Neural progenitor cell (in vitro differentiated cells): ENCODE results near the gene POLR2J. TPM values are rescaled to one million over a fixed set of nuclear protein-coding genes. Genes with fewer than 3 reads are reported as not detected.

Source experiments
- DNase-seq: peaks from one replicate; pipeline ENCODE4 v3.0.0-alpha.2; 2016; ENCODE audit warnings: low spot score
- H2AFZ ChIP-seq: fragments of 200-600 bp; sonication (generic); replicated peaks from 2 replicates; pipeline ENCODE4 v1.6.1; 2016; ENCODE audit warnings: antibody characterized with exemption
- H3F3A ChIP-seq: fragments of 200-600 bp; sonication (generic); 2 replicates; pipeline ENCODE4 v1.6.1; 2016; ENCODE audit warnings: antibody characterized with exemption, low read depth
- H3K27ac ChIP-seq: fragments of 200-600 bp; sonication (generic); 2 replicates; pipeline ENCODE4 v1.5.1; 2016; ENCODE audit warnings: mild to moderate bottlenecking
- H3K27me3 ChIP-seq: fragments of 200-600 bp; sonication (generic); 2 replicates; pipeline ENCODE4 v1.6.1; 2016; ENCODE audit warnings: mild to moderate bottlenecking, moderate library complexity
- H3K36me3 ChIP-seq: fragments of 200-600 bp; sonication (generic); 2 replicates; pipeline ENCODE4 v1.5.1; 2016
- H3K4me1 ChIP-seq: fragments of 200-600 bp; sonication (generic); 2 replicates; pipeline ENCODE4 v1.6.1; 2016; ENCODE audit warnings: mixed run types
- H3K4me2 ChIP-seq: fragments of 200-600 bp; sonication (generic); 2 replicates; pipeline ENCODE4 v1.6.1; 2016
- H3K4me3 ChIP-seq: fragments of 200-600 bp; sonication (generic); 2 replicates; pipeline ENCODE4 v1.5.1; 2016
- H3K79me2 ChIP-seq: fragments of 200-600 bp; sonication (generic); 2 replicates; pipeline ENCODE4 v1.6.1; 2016; ENCODE audit warnings: low read depth
- H3K9ac ChIP-seq: fragments of 200-600 bp; sonication (generic); 2 replicates; pipeline ENCODE4 v1.6.1; 2016
- H3K9me3 ChIP-seq: fragments of 200-600 bp; sonication (generic); 2 replicates; pipeline ENCODE4 v1.5.1; 2016; ENCODE audit warnings: low read depth
- H4K20me1 ChIP-seq: fragments of 200-600 bp; sonication (generic); 2 replicates; pipeline ENCODE4 v1.6.1; 2016; ENCODE audit warnings: low read depth
- H3K27ac Mint-ChIP-seq: 3 replicates; pipeline ENCODE4 v1.8.0; 2021; ENCODE audit warnings: mixed read lengths
- H3K27me3 Mint-ChIP-seq: 2 replicates; pipeline ENCODE4 v1.8.0; 2022; ENCODE audit warnings: low read depth, mild to moderate bottlenecking, inconsistent platforms, moderate library complexity, mixed read lengths; ENCODE audit not compliant: insufficient read depth
- H3K36me3 Mint-ChIP-seq: 3 replicates; pipeline ENCODE4 v1.8.0; 2021; ENCODE audit warnings: mixed read lengths
- H3K4me1 Mint-ChIP-seq: 3 replicates; pipeline ENCODE4 v1.8.0; 2021; ENCODE audit warnings: mixed read lengths
- H3K4me3 Mint-ChIP-seq: 3 replicates; pipeline ENCODE4 v1.8.0; 2021; ENCODE audit warnings: mild to moderate bottlenecking, moderate library complexity, mixed read lengths
- H3K9me3 Mint-ChIP-seq: 3 replicates; pipeline ENCODE4 v1.8.0; 2020; ENCODE audit warnings: mixed read lengths
- CTCF ChIP-seq: fragments of 200-600 bp; sonication (generic); IDR thresholded peaks from 2 replicates; pipeline ENCODE4 v1.5.1; 2017; ENCODE audit warnings: antibody characterized with exemption, mild to moderate bottlenecking
- EZH2 ChIP-seq: fragments of 200-600 bp; sonication (generic); IDR thresholded peaks from 2 replicates; pipeline ENCODE4 v1.6.1; 2017; ENCODE audit warnings: antibody characterized with exemption, mild to moderate bottlenecking, moderate library complexity
- EZH2phosphoT487 ChIP-seq: fragments of 200-600 bp; sonication (generic); IDR thresholded peaks from 2 replicates; pipeline ENCODE4 v1.6.1; 2017; ENCODE audit warnings: antibody characterized with exemption
- total RNA-seq: library from RNA; depleted of rRNA; stranded (reverse); fragments of >200 nt; gene quantifications from 2 replicates; pipeline ENCODE4 v1.2.3, GENCODE V29; 2015; ENCODE audit warnings: low replicate concordance

POLR2J gene
- total RNA-seq, 1 donor from 2014 or later, result 11.4 TPM

GRCh38 chr7:102453319-102453718 is 25.4 kb downstream of the POLR2J start:
- no peaks in the 10 kb centered on the region for H3K9me3 ChIP-seq
- DNase-seq, result no peak
- no peak overlapping the region for H3K27ac ChIP-seq
- no peak overlapping the region for H3K4me3 Mint-ChIP-seq
- no peaks in the 10 kb centered on the region for H3K79me2 ChIP-seq
- H4K20me1 ChIP-seq, result no peaks in the 10 kb centered on the region
- no peak overlapping the region for H3K9ac ChIP-seq
- TF ChIP-seq EZH2, result no peak
- no peak for TF ChIP-seq CTCF
- no peak for TF ChIP-seq EZH2phosphoT487
- H2AFZ ChIP-seq, result no peak overlapping the region
- no peaks in the 10 kb centered on the region for H3K27me3 ChIP-seq
- no peak overlapping the region for H3K4me3 ChIP-seq
- no peak overlapping the region for H3K27ac Mint-ChIP-seq
- peaks cover 2% of the 10 kb centered on the region for H3K27me3 Mint-ChIP-seq
- no peaks in the 10 kb centered on the region for H3K9me3 Mint-ChIP-seq
- no peaks in the 10 kb centered on the region for H3K36me3 ChIP-seq
- peaks cover 9% of the 10 kb centered on the region for H3K4me1 ChIP-seq
- peaks cover 2% of the 10 kb centered on the region for H3K4me1 Mint-ChIP-seq
- peaks cover 10% of the 10 kb centered on the region for H3F3A ChIP-seq
- H3K36me3 Mint-ChIP-seq, result peaks cover 6% of the 10 kb centered on the region
- H3K4me2 ChIP-seq, result no peak overlapping the region

GRCh38 chr7:102452451-102452850 is 26.3 kb downstream of the POLR2J start:
- no peaks in the 10 kb centered on the region for H3K9me3 Mint-ChIP-seq
- Histone ChIP-seq H3K9me3 (no peaks in the 10 kb centered on the region), H3K79me2 (no peaks in the 10 kb centered on the region), H3K9ac (no peak overlapping the region), H3K4me3 (no peak overlapping the region), H3K4me2 (no peak overlapping the region), H3F3A (peaks cover 10% of the 10 kb centered on the region), H3K27ac (no peak overlapping the region), H3K36me3 (no peaks in the 10 kb centered on the region), H2AFZ (no peak overlapping the region), H3K27me3 (no peaks in the 10 kb centered on the region), H3K4me1 (peaks cover 9% of the 10 kb centered on the region), H4K20me1 (no peaks in the 10 kb centered on the region)
- peaks cover 2% of the 10 kb centered on the region for H3K4me1 Mint-ChIP-seq
- no peak for DNase-seq
- peaks cover 2% of the 10 kb centered on the region for H3K27me3 Mint-ChIP-seq
- no peak overlapping the region for H3K4me3 Mint-ChIP-seq
- no peak for TF ChIP-seq EZH2phosphoT487
- TF ChIP-seq CTCF, result no peak
- TF ChIP-seq EZH2, result no peak
- peaks cover 7% of the 10 kb centered on the region for H3K36me3 Mint-ChIP-seq
- no peak overlapping the region for H3K27ac Mint-ChIP-seq

- H2AFZ ChIP-seq, result no peak overlapping the region
- H3K9ac ChIP-seq, result no peak overlapping the region
- no peak overlapping the region for H3K27ac ChIP-seq
- no peaks in the 10 kb centered on the region for H3K9me3 Mint-ChIP-seq
- no peaks in the 10 kb centered on the region for H3K9me3 ChIP-seq
- peaks cover 9% of the 10 kb centered on the region for H3K4me1 ChIP-seq
- H3K4me3 Mint-ChIP-seq, result no peak overlapping the region
- no peaks in the 10 kb centered on the region for H4K20me1 ChIP-seq
- H3K27me3 Mint-ChIP-seq, result peaks cover 2% of the 10 kb centered on the region
- H3K36me3 ChIP-seq, result no peaks in the 10 kb centered on the region
- no peaks in the 10 kb centered on the region for H3K27me3 ChIP-seq
- peak; percentile 83 for DNase-seq
- H3K4me2 ChIP-seq, result peak overlapping the region; percentile 55
- H3K27ac Mint-ChIP-seq, result no peak overlapping the region
- peaks cover 1% of the 10 kb centered on the region for H3K4me1 Mint-ChIP-seq
- H3K36me3 Mint-ChIP-seq, result peaks cover 7% of the 10 kb centered on the region
- no peak overlapping the region for H3K4me3 ChIP-seq
- TF ChIP-seq CTCF, result peak; percentile 28
- no peak for TF ChIP-seq EZH2
- no peaks in the 10 kb centered on the region for H3K79me2 ChIP-seq
- H3F3A ChIP-seq, result peaks cover 10% of the 10 kb centered on the region
Observed at GRCh38 chr7:102451371-102452054, 27.2 kb downstream of the POLR2J start.
